GM12878 (cell line): ENCODE measurements around the gene XAB2. TPM values are rescaled to one million over a fixed set of nuclear protein-coding genes. Genes with fewer than 3 reads are reported as not detected.

Experiments used
- BCL3 ChIP-seq: IDR thresholded peaks from 2 replicates; pipeline ENCODE4 v1.6.1; 2011; ENCODE audit warnings: borderline replicate concordance, low read depth, mild to moderate bottlenecking, moderate library complexity, low read length; ENCODE audit not compliant: insufficient read depth, poor library complexity, severe bottlenecking
- BHLHE40 ChIP-seq, 2 experiments: fragments of 450-650 bp in 1 of 2; IDR thresholded peaks; 2 replicates each; pipeline ENCODE4 v1.6.1; 2011 to 2017; ENCODE audit warnings: low read depth in 2 of 2, borderline replicate concordance in 1 of 2, improper control_type of control experiment in 1 of 2, low read length in 1 of 2, mild to moderate bottlenecking in 1 of 2
- DPF2 ChIP-seq: fragments of 450-650 bp; IDR thresholded peaks from 2 replicates; pipeline ENCODE4 v1.6.1; 2017; ENCODE audit warnings: mild to moderate bottlenecking
- E4F1 ChIP-seq: fragments of 450-650 bp; IDR thresholded peaks from 2 replicates; pipeline ENCODE4 v1.6.1; 2018; ENCODE audit warnings: borderline replicate concordance, mild to moderate bottlenecking; ENCODE audit not compliant: partially characterized antibody
- ETV6 ChIP-seq, 2 experiments: fragments of 450-650 bp in 1 of 2; IDR thresholded peaks in 1 of 2; conservative IDR thresholded peaks in 1 of 2; 2 replicates each; pipeline ENCODE4 v1.6.1; 2014; ENCODE audit warnings: antibody characterized with exemption in 1 of 2, borderline replicate concordance in 1 of 2, low read depth in 1 of 2, mild to moderate bottlenecking in 1 of 2, moderate library complexity in 1 of 2
- GATAD2B ChIP-seq: fragments of 450-650 bp; conservative IDR thresholded peaks from 2 replicates; pipeline ENCODE4 v1.6.1; 2017; ENCODE audit warnings: low read depth, mild to moderate bottlenecking, moderate library complexity
- IKZF1 ChIP-seq: fragments of 450-650 bp; conservative IDR thresholded peaks from 2 replicates; pipeline ENCODE4 v1.6.1; 2017; ENCODE audit warnings: antibody characterized with exemption, mild to moderate bottlenecking
- IRF5 ChIP-seq: fragments of 450-650 bp; IDR thresholded peaks from 2 replicates; pipeline ENCODE4 v1.6.1; 2017; ENCODE audit warnings: borderline replicate concordance
- MXI1 ChIP-seq: fragments of 150-350 bp; IDR thresholded peaks from 2 replicates; pipeline ENCODE4 v1.6.1; 2011; ENCODE audit warnings: low read depth, mild to moderate bottlenecking, inconsistent platforms, low read length, improper control_type of control experiment
- NFYB ChIP-seq: IDR thresholded peaks from 2 replicates; pipeline ENCODE4 v1.6.1; 2011; ENCODE audit warnings: low read depth, mild to moderate bottlenecking, low read length, improper control_type of control experiment, moderate library complexity; ENCODE audit not compliant: insufficient read depth
- NKRF ChIP-seq: fragments of 450-650 bp; conservative IDR thresholded peaks from 2 replicates; pipeline ENCODE4 v1.6.1; 2017; ENCODE audit warnings: mild to moderate bottlenecking, moderate library complexity
- RAD51 ChIP-seq: fragments of 450-650 bp; IDR thresholded peaks from 2 replicates; pipeline ENCODE4 v1.6.1; 2016; ENCODE audit warnings: moderate library complexity, mild to moderate bottlenecking, inconsistent platforms
- RB1 ChIP-seq: fragments of 450-650 bp; formaldehyde crosslinking; IDR thresholded peaks from 2 replicates; pipeline ENCODE4 v1.6.1; 2017; ENCODE audit warnings: mild to moderate bottlenecking, borderline replicate concordance
- RELB ChIP-seq: fragments of 450-650 bp; IDR thresholded peaks from 2 replicates; pipeline ENCODE4 v1.6.1; 2017; ENCODE audit warnings: low read depth, mild to moderate bottlenecking, moderate library complexity
- SUZ12 ChIP-seq: fragments of 200-600 bp; sonication (generic); IDR thresholded peaks from one replicate; pipeline ENCODE4 v1.6.1; 2018; ENCODE audit warnings: antibody characterized with exemption, mild to moderate bottlenecking; ENCODE audit not compliant: unreplicated experiment
- ZBED1 ChIP-seq: IDR thresholded peaks from 2 replicates; pipeline ENCODE4 v1.6.1; 2016; ENCODE audit warnings: borderline replicate concordance
- ZBTB33 ChIP-seq: fragments of 450-650 bp; IDR thresholded peaks from 2 replicates; pipeline ENCODE4 v1.6.1; 2017; ENCODE audit warnings: mild to moderate bottlenecking
- polyA plus RNA-seq, 11 experiments: library from polyadenylated mRNA; depleted of rRNA in 4 of 11; unstranded in 6 of 11; stranded (reverse) in 5 of 11; fragments of >200 nt; fragmentation: Nextera tagmentation in 4 of 11; fragmentation: Illumina TruSeq in 1 of 11; extraction: Ambion mirVana in 4 of 11; extraction: Trizol in 1 of 11; gene quantifications; 1 replicate in 1 of 11; 2 replicates in 10 of 11; pipeline versions ENCODE4 v1.2.1 to v1.2.3, GENCODE V29; 2011 to 2016; ENCODE audit warnings: inconsistent platforms in 2 of 11, missing spikeins in 2 of 11, low read depth in 1 of 11
- total RNA-seq, 4 experiments: library from RNA; depleted of rRNA in 3 of 4; stranded (reverse); fragments of >200 nt in 3 of 4; fragmentation: Illumina TruSeq in 1 of 4; extraction: Trizol in 1 of 4; gene quantifications; 2 replicates each; pipeline versions ENCODE4 v1.2.1 to v1.2.3, GENCODE V29; 2013 to 2021

Gene XAB2
- total and polyA plus RNA-seq, 10 of the 15 experiments (the other 5 are each of a cell fraction or from before 2014, with no cell fraction given): 0.34 to 45.1 (median 18.8) TPM

- TF ChIP-seq GATAD2B (peak; percentile 73), RAD51 (no peak), E4F1 (no peak), RB1 (no peak), BHLHE40 (IDR thresholded peaks at IDR 0.05; ENCODE audit: borderline replicate concordance in 1 of 2, low read depth in 2 of 2, low read length in 1 of 2) (no peak; a peak in 1 of 4 replicates), BCL3 (no peak), ZBED1 (no peak), IRF5 (no peak), ZBTB33 (no peak), RELB (0 out of 2 replicates have a peak, but pooled peaks have one; percentile 48), NFYB (no peak), MXI1 (no peak), IKZF1 (peak; percentile 26; the same call in 1 of the 2 replicates), NKRF (no peak), SUZ12 (no peak), DPF2 (0 out of 2 replicates have a peak, but pooled peaks have one; percentile 27), ETV6 (conservative IDR thresholded peaks at IDR 0.05 in 1 of 2, IDR thresholded peaks at IDR 0.05 in 1 of 2; ENCODE audit: borderline replicate concordance in 1 of 2, low read depth in 1 of 2) (no peak)
Measured at GRCh38 chr19:7596211-7596937, 33.0 kb downstream of the XAB2 start (continued).
